GM21360 (cell line): ENCODE data around the gene CDC6.

Experiments used
- ATAC-seq: cut with Tn5 transposase; IDR thresholded peaks from one replicate; pipeline ENCODE4 v1.9.1; 2021; ENCODE audit warnings: mild to moderate bottlenecking, moderate library complexity; ENCODE audit not compliant: unreplicated experiment

CDC6 gene

DNA sequence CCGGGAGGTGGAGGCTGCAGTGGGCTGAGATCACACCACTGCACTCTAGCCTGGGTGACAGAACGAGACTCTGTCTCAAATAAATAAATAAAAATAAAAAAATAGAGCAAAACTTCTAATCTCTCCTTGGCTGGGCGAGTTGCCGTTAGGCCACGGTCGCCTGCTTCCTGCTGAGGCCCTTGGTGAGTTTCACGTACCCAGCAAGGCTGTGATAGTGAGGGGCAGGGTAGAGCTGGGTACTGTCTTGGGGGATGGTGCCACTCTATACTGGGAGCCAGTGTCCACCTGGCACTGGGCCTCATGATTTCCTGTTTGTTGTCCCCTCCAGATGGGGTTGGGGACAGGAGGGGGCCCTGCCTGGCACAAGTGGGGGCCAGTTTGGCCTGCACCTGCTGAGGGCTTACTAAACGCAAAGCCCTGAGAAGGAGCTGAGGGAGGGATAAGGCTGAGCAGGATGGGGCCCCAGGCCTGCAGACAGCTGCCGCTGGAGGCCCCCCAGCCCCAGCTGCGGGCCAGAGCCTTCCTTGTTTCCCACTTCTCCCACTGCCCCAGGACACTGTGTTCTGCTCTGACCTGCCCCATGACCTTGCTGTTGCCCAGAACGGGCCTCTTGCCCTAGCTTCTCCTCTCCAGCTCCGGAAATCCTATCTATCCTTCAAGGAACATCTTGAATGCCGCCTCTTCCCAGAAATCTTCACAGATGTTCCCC, 51.4 kb downstream of the CDC6 start:
- ATAC-seq: no peak

DNA sequence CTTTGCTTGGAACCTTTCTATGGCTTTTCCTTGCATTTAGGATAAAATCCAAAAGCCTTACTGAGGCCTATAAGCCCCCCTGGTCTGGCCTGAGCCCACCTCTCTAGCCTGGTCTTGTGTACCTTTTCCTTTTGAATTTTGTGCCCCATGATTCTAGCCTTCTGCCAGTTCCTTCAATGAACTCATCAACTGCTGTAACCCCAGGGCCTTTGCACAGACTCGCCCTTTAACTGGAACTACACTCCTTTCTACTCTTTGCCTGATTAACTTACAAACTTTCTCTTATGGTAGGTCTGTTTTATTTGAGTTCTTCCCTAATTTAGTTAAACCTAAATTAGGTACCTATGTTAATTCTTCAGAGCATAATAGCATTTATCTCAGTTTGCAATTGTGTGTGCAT, 52.6 kb downstream of the CDC6 start:
- ATAC-seq: no peak

DNA sequence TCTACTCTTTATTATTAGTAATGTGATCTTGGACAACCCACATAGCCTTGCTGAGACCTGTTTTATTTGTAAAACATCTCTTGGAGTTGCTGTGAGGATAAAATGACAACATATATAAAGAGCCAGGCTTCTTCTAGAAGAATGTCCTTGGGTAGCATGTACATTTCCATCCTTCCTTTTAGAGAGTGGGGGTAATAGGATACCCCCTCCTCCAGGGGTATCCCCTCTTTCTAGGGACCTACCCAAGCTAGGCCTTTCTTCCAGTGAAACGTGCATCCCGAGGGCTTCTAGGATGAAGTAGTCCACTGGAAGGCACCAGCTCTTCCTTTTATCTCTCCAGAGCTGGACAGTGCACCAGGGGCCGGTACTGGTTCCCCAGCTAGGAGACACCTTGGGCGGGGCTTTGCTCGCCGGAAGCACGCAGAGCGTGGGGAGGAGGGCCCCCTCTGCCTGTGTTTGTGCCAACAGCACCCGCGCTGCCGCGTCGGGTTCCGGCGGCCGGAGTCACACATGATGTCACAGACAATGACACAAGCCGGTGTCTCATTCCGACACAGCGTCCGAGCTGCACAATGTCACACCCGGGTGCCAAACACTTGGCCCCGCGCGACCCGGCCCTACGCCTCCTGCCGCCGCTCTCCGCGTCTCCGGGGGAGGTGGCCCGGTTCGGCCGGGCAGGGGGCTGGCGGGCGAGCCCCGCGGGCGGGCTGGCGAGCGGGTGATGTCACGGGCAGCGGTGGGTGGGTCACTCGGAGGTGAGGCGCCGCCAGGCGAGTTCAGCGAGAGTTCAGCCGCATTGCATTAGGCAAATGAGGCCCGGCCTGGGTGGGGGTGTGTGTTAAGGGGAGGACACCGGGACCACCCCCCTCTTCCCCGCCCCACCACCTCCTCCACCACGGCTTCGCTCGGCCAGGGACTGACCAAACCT, 53.5 kb downstream of the CDC6 start:
- ATAC-seq: peak; percentile 58

DNA sequence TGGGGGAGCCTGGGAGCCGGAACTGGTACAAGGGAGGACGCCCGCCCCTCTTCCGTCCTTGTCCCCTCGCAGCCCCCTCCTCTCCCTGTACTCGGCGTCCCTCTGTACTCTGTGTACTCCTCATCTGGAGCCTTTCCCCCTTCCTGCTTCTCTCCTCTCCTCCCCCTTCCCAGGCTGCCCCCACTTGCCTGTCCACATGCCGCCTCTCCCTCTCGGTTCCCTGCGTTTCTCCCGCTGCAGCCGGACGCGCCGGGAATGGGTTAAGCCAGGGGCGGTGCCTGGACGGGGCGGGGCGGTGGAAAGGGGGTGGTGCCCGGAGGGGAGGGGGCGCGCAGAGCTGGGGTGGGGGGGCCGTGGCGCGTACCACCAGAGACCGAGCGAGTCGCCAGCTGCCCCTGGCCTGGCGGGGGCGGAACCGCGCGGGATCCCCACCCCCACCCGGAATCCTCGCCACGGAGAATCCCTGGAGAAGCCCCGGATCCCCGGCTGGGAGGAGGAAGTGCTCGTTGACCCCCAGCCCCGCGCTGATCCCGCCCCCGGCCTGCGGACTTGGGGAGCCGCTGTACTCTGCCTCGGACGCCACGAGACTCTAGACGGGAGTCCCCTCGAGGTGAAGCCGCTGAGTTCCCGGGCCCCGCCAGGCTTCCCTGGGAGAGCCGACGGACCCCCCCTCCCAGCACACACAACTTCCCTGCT, 54.3 kb downstream of the CDC6 start:
- no peak for ATAC-seq

DNA sequence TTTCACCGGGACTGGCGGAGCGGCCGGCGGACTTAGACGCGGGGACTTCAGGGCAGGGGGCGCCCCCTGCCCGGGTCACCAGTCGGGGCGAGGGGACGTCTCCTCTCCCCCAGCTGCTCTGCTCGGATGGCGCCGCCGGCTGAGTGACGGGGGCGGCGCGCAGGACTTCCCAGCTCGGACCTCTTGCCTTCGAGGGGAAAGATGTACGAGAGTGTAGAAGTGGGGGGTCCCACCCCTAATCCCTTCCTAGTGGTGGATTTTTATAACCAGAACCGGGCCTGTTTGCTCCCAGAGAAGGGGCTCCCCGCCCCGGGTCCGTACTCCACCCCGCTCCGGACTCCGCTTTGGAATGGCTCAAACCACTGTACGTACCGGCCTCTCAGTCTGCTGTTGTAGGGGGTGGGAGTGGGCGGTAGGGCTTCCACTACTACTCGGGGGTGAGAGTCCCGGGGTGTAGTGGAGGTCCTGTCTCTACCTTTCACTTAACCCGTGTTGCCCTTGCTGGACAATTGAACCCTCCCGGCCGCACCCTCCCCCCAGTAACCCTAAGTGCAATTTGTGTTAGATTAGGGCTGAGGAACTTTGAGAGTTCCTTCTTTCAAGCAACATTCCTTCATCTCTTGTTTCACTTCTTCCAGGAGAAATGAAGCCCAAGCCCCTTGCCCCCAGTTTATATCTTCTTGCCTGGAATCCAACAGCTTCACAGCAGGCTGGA, 55.0 kb downstream of the CDC6 start:
- ATAC-seq: no peak

DNA sequence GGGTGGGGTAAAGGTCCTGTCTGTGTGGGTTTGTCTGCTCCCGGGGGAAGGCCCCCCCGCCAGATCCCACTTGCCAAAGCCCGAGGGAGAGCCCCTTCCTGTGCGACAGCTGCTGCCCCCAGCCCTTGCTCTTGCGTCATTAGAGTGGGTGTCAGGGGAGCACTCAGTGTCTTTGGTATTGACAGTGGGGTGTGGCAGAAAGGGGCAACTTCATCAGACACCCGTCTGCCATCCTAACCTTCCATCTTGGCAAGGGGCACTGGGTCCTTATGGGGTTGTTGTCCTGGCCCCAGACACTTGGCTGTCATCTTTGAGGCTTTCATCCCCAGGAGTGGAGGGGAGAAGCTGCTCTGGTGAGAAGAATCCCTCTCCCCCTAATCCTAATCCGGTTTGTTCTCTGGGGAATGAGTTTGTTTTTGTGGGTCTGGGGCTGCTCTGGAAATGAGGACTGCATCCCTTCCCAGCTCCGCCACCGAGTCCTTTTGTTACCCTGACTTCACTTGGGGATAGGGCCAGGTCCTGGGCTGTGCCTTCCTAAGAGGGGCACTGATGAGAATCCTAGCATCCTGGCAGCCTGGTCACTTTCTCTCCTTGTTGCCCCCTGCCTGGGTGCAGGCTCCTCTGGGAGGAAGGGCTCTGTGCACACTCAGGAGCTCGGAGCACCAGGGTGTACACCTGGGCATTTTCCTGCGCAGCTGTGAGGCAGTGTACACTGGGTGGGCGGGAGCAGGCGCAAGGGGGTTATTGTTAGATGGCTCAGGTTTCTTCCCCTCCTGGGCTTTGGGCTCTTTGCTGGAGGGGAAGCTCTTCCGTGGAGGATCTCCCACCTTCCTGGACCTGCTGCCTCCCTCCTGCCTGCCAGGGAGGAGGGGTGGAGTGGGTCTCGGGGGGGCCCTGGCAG, 55.8 kb downstream of the CDC6 start:
- ATAC-seq: no peak

DNA sequence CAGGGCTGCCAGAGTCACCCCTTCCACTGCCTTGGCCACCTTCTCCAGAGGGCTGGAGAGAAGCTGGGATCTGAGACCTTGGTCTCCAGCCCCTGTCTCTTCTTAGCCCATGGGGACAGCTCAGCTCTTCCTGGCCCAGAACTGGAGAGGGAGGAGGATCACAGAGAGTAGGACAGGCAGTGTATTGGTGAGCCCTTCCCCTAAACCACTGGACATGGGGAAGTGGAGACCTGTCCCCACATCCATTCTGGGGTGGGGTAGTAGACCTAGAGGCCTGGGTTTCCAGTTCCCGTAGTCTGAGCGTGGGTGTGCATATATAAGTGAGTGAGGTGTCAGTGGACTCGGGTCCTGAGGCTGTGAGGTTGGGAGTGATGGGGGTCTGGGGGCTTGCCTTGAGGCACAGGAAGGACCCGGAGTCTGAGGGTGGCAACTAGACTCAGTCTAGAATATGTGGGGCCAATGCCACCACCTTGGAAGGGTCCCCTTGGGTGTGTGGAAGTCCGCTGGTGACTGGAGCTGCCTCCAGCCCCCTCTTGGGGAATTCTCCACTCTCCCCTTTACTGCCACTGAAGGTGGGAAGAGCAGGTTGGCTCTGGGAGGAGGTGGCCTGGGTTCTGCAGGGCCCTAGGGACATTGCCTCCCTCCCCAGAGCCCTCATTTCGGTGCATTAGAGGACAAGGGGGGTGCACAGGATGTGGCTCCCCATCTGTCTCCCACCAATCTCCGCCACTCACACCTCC, 56.9 kb downstream of the CDC6 start:
- no peak for ATAC-seq

DNA sequence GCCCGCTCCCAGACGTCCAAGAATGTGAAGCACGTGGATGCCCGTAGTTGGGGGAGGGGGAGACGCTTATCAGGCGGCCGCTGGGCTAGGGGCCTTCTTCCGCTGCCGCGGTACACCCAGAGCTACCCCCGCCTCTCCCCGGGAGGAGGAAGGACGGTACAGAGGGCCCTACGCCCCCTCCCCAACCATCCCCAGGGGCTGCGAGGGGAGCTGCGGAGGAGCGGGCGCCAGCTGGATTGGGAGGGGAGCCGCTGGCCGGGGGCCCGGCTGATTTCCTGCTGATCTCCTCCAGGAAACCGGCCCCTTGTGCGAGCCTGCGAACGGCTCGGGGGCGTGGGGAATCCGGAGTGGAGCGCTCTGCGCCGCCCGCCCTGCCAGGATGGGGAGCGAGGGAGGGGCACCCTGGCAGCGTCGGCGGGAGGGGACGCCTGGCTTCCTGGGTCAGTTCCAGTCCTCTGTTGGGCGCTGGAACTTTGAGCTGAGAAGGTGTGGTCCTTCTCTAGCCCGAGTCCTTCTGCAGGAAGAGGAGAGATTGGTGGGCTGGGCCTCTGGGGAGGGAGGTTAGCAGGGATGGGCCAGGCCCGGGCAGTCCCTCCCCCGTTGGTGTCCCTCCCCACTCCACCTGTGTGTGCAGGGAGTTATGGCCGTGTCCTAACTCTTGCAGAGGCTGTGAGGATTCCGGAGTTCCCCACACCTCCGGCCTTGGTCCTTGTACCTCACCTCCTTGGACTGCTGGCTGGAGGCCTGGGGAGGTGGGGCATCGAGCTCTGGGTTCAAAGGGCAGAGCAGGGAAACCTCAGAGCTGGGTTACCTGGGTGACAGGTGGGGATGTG, 57.7 kb downstream of the CDC6 start:
- no peak for ATAC-seq

DNA sequence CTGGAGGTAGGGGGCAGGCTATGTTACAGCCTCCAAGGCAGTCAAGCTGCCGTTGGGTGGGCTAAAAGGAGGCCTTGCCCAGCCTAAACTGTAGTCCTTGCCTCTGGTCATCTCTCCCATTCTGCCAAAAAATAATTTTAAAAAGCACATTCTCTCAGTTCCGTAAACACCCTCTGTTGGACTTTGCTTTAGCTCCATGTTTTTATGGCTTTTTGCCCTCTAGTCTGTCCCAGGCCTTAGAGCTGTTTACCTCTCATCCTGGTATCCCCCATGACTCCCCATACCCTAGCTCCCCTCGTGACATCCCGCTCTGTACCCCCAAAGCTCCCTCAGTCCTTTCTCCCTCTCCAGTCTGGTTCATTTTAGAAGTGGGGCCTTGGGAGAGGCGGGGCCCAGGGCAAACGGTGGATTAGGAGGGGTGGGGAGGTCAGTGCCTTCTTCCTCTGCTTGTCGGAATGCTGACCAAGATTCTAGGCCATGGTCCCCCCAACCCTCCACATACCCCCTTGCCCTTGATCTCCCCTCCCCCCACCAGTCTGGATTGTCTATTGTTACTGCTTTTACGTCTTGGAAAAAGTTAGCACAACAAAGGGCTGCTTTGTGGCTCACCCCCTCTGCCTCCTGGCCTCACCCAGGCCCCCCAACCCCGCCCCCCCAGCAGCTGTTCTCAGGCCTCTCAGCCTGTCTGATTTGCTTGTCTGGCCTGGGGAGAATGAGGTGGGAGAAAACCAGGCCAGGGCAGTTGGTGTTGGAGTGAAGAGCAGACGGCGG, 58.5 kb downstream of the CDC6 start:
- ATAC-seq: no peak

DNA sequence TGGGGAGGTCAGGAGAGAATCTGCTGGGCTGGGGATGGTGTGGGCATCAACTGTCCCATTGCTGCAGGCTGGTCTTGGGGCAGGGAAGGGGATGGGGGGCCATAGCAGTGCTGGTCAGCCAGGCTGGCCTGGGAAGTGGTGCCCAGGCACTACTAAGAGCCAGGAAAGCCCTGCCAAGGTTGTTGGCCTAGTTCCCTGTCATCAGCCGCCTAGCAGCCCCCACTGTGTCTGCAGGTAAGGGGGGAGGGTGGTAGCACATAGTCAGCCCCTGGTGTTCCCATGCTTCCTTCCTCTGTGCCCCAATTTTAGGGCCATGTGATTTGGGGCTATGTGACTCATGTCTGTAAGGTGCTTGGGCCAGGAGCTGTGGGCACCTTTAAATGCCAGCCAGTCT, 59.1 kb downstream of the CDC6 start:
- no peak for ATAC-seq

DNA sequence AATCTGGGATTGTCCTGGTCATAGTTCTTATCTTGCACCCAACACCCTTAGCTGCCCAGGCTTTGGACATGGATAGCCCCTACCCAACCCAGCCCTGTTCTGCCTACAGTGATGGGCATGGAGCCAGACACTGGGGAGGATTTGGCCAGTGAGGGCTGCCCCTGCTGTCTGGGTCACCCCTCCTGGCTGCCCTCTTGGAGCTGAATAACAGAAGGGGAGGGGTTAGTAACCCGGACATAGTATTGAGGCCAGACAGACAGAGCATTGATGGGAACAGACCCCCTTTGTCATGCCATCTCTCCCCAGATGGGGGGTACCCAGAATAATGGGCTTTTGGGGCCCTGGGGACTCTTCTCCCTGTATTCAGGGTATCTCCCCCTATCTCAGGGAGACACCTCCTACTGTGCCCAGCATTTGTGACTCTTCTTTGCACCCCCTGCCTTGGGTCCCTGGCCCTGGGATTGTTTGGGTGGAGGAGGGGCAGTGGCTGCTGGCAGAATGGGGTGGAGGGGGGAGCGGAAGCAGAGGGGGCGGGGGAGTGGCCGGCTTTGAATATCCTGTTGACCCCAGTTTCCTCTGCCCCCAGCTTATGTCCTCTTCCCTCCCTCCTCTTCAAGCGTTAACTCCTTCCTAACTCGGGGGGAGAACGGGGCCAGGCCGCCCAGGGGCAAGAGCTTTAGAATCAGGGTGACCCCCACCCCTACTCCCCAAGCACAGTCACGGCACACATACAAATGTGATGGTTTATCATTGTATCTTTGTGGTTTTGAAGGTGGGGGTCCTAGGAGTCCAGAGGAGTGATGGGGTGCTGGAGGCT, 59.8 kb downstream of the CDC6 start:
- no peak for ATAC-seq

DNA sequence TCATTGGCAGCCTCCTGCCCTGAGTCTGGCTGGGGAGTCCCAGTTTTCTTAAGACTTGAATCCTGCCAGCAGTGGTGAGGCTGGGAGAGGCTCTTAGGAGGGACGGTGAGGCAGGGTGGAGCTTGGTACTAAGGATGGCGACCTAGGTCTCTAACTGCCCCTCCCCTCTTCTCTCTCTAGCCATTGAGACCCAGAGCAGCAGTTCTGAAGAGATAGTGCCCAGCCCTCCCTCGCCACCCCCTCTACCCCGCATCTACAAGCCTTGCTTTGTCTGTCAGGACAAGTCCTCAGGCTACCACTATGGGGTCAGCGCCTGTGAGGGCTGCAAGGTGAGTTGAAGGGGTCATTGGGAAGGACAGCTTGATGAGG, 60.4 kb downstream of the CDC6 start:
- ATAC-seq: no peak

DNA sequence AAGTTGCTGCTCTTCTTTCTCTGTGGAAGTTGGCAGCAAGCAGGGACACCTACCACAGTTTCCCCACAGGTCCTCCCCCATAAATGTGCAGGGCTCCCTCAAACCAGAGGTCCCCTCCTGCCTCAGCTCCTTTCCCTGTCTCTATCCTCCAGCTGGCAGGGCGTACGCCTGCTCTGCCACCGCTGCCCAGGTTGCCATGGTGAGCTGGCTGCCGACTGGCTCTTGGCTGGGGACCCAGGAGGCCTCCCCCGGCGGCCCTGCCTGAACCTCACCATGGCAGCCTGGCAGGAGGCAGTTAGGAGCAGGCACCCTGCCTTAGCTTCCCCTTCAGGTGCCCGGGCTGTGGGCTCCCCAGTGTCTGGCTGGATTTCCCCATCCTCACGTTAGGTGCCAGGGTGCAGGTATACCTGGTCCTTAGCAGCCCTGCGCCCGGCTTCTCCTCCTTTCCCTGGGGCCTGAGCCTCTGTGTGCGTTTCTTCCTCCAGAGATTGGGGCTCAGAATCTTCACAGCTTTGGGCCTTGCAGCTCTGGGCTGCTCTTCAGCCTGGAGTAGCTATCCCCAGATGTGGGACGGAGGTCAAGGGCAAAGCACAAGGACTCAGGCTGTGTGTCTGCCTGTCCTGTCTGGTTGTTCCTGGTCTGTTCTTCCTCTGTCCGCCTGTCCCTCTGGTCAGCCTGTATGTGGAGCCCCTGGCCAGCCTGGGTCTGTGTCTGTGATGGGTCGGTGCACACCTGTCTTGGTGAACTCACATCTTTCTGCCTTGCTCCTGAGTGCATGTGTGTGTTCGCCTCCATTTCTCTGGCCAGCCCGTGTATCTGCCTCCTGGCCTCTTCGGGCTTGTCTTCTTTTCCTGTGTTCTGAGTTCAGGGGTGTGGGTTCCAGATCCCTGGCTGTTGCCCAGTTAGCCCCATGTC, 61.1 kb downstream of the CDC6 start:
- ATAC-seq: no peak

DNA sequence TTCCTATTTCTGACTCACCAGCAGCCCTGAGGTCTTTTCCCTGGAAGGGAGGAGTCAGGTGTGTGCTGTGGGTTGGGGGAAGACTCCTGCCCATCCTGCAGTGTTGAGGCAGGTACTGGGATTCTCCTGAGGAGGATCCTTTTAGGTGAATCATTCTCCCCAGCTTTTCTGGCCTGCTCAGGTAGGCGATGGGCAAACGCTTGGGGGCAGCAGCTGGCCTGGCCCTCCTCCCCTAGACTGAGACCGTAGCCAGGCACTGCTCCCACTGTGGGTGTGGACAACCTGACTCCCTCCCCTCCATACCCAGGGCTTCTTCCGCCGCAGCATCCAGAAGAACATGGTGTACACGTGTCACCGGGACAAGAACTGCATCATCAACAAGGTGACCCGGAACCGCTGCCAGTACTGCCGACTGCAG, 61.8 kb downstream of the CDC6 start:
- no peak for ATAC-seq

DNA sequence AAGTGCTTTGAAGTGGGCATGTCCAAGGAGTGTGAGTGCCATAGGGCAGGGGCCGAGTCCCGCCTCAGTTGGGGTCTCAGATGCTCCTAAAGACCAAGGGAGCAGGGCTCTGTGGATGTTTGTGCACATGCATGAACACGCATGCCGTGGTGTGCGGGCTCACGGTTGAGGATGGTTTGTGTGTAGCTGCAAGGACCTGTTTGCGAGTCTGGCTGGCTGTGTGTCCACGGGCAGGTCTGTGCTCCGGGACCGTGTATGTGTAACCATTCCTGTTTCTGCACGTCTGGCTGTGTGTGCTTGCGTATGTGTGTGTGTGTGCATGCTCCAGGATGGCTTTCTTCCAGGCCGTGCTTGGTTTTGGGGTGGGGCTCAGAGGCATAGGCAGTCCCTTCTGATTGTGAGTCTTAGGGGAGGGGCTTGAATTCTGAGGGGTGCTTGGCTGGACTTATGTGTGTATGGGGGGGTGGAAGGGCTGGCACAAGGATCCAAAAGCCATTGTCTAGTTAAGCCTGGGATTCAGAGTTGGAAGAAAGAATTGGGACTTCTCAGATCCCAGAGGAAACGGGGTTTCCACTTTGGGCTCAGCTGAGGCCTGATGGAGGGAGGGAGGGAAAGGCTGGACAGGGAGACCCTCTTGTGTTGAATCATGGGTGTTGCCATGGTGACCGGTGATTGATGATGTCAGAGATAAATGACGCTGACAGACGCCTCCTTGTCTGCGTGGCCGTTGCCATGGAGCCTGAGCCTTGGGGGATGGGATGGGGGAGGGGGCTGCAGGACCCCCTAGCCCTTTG, 62.4 kb downstream of the CDC6 start:
- ATAC-seq: no peak
